GM18526 (cell line): Measurements from ENCODE around the gene ST3GAL3.

Experiments
- POLR2A ChIP-seq: IDR thresholded peaks from 3 replicates; pipeline ENCODE4 v1.6.1; 2011; ENCODE audit not compliant: insufficient read length; ENCODE audit errors: extremely low read depth

ST3GAL3 gene

DNA sequence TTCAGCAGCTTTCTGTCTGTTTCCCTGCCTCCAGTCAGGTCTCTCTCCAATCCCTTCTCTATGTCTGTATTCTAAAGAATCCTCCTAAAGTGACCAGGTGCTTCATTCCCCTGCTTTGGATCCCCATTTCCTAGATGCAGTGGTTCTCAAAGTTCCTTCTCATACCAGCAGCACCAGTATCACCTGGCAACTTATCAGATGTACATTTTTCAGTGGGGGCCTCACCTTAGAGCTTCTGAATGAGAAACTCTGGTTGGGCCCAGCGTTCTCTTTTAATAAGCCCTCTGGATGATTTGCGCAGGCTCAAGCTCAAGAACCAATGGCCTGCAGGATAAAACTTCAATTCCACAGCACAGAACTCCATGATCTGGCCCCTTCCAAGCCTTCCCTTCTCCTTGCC, 200.9 kb downstream of the ST3GAL3 start:
- TF ChIP-seq POLR2A: no peak

DNA sequence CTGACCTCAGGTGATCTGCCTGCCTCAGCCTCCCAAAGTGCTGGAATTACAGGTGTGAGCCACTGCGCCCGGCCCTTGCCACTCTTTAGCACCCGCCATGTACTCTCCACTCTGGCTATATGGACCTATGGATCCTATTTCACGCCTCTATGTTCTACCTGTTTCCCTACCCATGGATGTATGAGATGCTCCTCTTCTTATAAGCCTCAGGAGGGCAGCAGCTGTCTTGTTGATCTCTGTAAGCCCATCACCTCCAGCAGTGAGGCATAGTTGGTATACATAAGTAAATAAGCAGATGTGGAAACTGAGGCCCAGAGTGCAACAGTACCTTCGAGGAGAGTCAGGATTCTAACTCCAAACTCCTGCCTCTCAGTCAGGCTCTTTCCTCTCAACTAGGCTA, 201.5 kb downstream of the ST3GAL3 start:
- TF ChIP-seq POLR2A: no peak

DNA sequence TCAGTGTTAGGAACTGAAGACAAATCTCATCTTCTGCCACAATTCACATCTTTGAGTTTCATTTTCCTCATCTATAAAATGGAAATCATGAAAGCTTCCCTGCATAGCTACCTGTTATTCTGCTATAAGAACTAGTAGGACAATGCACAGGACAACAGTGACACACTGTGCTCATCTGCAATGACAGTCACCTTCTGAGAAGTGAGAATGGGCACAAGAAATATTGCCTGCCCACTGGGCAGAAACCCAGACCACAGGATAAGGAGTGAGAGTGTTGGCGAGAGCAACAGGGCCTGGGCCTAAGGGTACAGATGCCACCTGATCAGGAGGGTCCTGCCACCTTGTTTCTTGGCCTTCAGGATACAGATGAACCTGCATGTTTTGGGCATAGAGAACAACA, 203.0 kb downstream of the ST3GAL3 start:
- no peak for TF ChIP-seq POLR2A

DNA sequence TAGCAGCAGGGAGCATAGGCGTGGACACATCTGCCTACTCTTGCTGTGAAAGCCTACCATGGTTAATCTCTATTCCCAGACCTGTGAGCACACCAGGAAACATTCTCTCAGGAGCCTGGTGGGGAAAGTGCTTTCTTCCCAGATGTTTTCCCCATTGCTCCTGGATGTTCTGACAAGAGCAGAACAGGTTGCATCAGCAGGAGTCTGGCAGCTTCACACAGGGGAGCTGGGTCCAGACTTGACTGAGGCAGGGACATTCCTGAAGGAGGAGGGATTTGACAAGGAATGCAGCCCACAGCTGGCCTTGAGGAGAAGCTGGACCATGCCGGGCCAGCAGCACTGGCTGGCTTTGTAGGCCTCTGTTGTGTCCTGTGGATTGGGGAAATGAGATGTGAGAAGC, 205.3 kb downstream of the ST3GAL3 start:
- TF ChIP-seq POLR2A: no peak

DNA sequence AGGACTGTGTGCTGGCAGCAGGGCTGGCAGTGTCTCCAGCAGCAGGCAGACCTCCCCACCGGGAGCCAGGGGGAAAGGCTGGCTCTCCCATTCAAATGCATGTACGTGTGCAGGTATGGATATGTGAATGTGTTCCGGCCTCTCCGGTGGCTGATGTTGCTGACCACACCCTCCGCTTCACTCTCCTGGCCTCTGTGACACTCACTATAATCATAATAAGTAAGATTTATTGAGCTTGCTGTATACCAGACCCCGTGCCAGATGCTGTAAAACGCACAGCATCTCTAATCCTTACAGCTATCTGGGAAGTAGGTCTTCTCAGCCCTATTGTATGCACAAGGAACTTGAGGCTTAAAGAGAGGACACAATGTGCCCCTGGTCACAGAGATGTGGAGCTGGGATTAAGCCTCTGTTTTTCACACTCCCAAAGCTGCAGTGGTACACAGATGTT, 205.7 kb downstream of the ST3GAL3 start:
- TF ChIP-seq POLR2A: no peak

DNA sequence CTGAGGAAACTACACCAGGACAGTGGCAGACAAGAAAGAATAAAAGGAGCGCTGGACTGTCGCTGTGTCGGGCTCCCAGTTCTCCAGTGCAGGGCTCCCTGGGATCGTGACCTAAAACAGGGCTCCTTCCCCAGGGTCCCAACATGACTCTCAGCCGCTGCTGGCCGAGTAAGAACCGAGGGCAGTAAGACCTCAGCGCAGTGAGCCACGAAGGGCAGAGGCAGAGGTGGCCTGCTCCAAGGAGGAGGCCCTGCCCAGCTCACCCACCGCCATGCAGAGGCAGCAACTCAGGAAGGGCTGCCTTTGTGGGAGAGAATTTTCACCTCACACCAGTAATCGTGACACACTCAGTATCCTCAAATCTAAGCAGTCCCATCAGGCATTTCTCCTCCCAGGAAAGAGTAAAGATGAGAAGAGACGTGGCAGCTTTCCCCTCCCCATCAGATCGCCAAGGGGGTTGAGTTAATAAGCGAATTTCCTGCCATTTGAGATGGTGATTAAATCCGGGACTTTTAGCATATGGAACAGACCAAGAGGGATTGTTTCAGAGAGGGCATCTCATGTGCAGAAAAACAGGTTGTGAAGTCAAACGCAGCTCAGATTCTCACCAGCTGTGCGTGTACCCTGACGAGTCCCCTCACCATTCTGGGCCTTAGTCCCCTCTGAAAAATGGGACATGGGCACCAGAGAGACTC, 206.5 kb downstream of the ST3GAL3 start:
- no peak for TF ChIP-seq POLR2A

DNA sequence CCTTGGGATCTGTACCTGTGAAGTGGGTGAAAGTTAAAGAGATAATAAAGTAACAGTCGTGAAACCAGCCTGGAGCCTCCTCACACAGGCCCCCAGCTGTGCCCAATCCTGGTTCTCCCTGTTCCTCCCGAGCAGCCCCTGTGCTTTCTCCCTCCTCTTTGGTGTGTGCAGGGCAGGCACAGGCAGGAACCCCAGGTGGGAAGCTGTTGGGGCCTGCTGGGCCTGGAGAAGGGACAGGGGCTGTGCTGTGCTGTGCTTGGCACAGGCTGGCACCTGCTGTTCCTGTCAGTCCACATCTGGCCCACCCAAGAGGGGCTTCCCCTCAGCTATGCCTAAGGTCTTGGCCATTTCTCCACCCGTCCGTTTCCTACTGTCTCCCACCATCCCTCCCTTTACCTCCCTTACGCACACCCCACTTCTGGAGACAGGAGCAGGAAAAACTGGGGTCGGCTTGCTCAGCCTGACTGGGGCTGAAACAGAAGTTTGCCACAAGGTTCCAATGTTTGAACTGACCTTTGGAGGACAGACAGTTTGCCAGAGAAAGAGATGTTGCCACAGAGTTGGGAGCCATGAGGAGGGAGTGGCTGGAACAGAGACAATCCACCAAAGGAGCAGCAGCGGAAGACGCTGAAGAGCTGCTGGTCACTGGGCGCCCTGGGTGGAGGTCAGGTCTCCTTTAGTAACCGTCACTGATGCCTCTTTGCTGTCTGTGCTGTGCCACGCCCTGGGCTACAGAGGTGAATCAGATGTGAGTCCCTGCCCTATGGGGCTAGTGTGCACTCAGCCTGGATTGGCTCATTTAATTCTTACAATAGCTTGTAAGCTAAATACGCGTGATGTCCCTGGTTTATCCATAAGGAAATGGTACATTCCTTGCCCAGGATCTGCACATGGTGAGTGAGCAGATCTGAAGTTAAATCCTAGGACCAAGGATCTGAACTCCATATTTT, 207.5 kb downstream of the ST3GAL3 start:
- TF ChIP-seq POLR2A: no peak

DNA sequence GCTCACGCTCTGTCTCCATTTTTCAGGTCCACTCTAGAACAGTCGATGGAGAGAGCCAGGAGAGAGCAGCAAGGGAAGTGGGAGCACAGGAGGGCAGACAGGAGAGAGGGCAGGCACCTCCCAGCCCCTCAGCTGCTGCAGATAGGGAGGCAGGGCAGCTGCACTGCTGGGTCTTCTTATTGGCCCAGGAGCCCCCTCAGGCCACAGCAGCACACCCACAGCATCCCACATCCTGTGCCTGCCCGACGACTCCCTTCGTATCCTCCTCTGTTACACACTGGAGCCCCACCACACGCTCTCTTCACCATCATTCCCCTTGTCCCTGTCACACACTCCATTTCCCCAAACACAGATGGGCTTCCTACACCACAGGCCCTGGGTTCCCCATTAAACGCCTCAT, 212.6 kb downstream of the ST3GAL3 start:
- no peak for TF ChIP-seq POLR2A

DNA sequence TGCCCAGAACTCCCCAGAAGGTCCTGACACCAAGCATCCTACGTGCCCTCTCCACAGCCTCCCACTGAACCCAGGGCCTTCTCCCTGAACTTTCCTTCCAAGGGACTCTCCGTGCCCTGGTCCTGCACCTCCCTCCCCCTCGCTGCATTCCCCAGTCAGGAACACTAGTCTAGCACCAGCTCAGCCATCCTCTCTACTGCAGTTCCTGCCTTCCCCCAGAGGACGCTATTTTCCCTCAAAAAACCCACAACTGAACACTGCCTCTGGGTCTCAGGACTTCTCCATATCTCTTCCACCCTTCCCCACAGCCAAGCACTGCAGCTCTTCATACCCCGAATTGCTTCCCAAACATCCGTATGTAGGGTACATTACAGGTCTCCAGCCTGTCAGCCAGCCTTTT, 213.7 kb downstream of the ST3GAL3 start:
- TF ChIP-seq POLR2A: no peak

DNA sequence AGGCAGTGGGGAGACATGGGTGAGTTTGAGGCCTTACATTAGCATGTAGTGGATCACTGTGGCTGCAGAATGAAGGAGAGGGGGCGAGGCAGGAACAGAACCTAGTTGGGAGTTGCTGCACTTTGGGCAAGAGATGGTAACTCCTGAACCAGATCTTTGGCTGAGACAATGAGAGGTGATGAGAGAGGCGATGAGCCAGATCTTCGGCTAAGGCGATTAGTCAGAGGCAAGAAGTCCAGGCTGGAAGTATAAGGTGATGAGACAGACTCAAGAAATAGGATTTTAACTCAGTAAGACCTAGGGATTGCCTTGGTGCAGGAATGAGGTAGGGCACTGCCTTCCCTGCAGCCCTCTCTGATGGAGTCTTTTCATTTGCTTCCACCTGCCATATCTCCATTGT, 217.2 kb downstream of the ST3GAL3 start:
- no peak for TF ChIP-seq POLR2A

DNA sequence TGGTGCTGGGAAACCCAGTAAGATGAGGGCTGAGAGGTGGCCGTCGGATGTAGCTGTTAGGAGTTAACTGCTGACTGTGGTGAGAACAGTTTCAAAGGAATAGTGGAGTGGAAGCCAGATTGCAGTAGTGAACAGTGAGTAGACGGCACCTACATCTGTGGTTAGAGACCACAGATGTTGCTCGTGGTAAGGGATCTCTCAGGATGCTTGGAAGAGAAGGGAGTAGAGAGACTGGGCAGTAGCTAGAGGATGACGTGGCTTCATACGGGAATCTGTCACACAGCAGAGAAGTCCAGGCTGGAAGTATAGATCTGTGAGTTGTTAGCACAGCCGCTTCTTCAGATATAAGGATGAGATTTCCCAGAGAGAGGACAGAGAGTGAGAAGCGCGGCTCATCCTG, 218.5 kb downstream of the ST3GAL3 start:
- TF ChIP-seq POLR2A: no peak

DNA sequence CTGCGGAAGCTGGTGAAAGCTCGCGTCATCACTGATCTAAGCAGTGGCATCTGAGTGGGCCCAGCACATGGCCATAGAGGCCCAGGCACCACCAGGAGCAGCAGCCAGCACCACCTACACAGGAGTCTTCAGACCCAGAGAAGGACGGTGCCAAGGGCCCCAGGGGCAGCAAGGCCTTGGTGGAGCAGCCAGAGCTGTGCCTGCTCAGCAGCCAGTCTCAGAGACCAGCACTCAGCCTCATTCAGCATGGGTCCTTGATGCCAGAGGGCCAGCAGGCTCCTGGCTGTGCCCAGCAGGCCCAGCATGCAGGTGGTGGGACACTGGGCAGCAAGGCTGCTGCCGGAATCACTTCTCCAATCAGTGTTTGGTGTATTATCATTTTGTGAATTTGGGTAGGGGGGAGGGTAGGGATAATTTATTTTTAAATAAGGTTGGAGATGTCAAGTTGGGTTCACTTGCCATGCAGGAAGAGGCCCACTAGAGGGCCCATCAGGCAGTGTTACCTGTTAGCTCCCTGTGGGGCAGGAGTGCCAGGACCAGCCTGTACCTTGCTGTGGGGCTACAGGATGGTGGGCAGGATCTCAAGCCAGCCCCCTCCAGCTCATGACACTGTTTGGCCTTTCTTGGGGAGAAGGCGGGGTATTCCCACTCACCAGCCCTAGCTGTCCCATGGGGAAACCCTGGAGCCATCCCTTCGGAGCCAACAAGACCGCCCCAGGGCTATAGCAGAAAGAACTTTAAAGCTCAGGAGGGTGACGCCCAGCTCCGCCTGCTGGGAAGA, 223.0 kb downstream of the ST3GAL3 start:
- no peak for TF ChIP-seq POLR2A

DNA sequence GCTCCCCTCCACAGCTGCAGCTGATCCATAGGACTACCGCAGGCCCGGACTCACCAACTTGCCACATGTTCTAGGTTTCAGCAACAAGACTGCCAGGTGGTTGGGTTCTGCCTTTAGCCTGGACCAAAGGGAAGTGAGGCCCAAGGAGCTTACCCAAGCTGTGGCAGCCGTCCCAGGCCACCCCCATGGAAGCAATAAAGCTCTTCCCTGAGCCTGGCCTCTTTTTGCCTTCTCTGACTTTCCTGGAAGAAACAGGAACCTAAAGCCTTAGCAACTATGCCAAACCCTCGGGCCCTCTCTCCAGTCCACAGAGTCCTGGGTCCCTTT, 223.6 kb downstream of the ST3GAL3 start:
- no peak for TF ChIP-seq POLR2A

DNA sequence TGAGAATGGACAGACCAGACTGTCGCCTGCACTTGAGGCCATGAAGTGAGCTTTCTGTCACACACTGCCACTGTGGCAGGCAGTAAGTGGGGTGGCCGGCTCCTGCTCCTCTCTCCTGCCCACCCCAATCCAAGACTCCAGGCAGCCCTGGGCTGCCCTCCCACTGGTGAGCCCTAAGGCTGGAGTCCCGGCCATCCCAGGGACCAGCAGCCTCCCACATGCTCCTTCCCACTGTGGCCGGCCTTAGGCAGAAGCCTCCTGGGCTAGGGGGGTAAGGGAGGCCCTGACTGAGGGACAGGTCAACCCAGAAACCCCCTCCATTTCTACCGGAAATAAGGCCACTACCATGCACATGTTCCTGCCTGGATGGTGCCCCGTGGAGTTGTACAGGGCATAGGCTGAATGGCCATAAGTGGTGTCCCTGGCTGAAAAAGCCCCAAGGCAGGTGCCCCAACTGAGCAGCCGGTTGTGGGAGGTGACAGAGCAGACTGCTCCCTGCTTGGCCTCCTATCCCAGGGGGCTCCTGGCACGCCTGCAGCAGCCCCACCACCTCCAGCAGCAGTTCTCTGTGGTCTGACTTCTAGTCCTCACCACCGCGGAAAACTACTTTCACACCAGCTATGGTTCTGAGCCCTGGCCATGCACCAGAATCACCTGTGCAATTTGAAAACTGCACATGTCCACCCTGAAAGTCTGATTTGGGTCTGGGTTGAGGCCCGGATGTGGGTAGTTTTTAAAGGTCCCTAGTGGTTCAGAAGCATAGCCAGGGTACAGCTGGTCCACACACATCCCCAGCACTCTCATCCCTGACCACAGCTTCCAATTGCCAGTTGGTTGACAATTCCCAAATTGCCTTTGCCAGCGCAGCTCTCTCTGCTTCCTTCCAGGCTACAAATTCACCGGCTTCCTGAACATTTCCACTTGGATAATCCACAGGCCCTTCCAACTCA, 224.7 kb downstream of the ST3GAL3 start:
- no peak for TF ChIP-seq POLR2A
